AG09319 (cell line): Measurements from ENCODE around the gene PRKD1.

Experiments used
- DNase-seq: peaks from one replicate; pipeline ENCODE4 v3.0.0-alpha.2; 2010; ENCODE audit warnings: low read depth; ENCODE audit errors: extremely low read depth
- TF ChIP-seq, protein P1 (sequence below): IDR thresholded peaks from 2 replicates; pipeline ENCODE4 v1.5.1; 2011; ENCODE audit warnings: low read depth, mild to moderate bottlenecking, inconsistent platforms, low read length, moderate library complexity

PRKD1 gene

GRCh38 chr14:29548948-29549370, 378.7 kb downstream of the PRKD1 start:
- TF ChIP-seq, protein P1, sequence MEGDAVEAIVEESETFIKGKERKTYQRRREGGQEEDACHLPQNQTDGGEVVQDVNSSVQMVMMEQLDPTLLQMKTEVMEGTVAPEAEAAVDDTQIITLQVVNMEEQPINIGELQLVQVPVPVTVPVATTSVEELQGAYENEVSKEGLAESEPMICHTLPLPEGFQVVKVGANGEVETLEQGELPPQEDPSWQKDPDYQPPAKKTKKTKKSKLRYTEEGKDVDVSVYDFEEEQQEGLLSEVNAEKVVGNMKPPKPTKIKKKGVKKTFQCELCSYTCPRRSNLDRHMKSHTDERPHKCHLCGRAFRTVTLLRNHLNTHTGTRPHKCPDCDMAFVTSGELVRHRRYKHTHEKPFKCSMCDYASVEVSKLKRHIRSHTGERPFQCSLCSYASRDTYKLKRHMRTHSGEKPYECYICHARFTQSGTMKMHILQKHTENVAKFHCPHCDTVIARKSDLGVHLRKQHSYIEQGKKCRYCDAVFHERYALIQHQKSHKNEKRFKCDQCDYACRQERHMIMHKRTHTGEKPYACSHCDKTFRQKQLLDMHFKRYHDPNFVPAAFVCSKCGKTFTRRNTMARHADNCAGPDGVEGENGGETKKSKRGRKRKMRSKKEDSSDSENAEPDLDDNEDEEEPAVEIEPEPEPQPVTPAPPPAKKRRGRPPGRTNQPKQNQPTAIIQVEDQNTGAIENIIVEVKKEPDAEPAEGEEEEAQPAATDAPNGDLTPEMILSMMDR, result peak; percentile 54
- peak; percentile 38 for DNase-seq

DNA sequence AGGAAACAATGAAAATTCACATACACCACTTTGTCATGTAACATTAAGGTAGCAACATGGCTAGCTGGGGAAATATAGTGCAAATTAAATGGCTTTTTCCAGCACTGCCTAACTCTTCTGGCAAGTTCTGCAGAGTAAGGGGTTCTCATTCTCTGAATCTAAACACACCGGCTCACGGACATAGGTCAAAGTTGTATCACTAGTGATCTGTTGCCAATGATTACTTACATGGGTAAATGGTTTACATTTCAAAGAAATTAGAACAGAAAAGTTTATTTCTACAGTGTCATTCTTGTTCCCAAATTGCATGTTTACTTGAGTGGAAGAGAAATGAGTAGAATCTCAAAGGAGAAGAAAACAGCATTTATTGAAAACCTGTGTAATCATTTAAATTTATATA, 381.9 kb downstream of the PRKD1 start:
- DNase-seq, result no peak
- TF ChIP-seq, protein P1, result no peak

DNA sequence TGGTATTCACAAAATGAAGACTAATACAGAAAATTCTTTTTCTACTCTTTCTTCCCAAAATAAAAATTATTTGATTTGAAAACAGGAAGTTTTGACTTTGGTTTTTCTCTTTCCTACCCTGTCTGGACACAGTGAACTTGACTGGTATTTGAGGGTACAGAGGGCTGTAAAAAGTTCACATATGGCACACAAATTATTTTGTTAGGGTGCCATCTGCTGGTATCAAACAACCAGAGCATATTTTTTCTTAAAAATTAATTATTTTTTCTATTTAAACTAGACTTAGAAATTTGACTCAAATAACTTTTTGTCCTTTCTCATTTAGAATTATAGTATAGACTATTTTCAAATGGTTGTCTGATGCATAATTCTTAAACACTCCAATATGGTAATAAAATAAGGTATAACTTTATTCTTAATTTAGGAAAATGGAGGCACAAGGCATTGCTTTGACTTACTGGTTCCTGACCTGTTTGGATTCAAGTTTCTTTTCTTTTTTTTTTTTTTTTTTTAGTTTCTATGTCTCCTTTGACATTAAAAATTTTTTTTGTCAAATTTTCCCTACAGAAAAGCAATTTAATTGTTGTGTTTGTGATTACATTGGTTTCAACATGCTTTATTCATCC, 390.6 kb downstream of the PRKD1 start:
- TF ChIP-seq, protein P1, result peak; percentile 43
- DNase-seq, result no peak

DNA sequence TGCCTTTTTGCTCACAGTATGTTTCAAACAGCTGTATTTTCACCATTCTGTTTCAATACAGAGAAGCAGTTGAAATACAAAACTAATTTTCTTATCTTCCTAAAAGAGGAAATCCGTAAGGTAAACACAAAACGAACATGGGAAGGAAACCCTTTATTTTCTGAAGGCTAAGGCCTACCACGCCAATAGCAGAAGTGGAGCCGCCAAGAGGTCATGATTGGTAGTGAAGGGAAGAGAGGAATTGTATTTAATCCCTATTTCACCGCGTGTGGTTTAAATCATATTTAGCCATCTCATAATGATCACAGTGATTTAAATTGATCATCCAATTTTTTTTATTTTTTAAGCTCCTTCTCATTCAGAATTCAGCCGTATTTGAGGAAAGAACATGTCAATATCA, 398.2 kb downstream of the PRKD1 start:
- no peak for DNase-seq
- TF ChIP-seq, protein P1, result no peak; the same call in 1 of the 2 replicates

DNA sequence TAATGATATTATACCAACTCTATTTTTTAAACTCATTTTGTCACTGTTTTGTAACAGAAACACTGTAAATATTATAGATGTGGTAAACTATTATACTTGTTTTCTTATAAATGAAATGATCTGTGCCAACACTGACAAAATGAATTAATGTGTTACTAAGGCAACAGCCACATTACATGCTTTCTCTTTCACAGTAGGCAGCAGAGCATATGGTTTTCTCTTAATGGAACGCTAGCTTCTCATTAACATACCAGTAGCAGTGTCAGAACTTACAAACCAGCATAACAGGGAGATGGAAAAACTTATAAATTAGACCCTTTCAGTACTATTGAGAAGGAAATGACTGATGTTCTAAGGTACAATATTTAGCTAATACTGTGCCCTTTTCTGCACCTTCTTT, 398.8 kb downstream of the PRKD1 start:
- TF ChIP-seq, protein P1, result no peak

GRCh38 chr14:29527286-29527685, 400.4 kb downstream of the PRKD1 start:
- TF ChIP-seq, protein P1, result no peak
- DNase-seq, result no peak

More for the DNA sequence above, 398.8 kb downstream of the PRKD1 start:
- no peak for DNase-seq
